PFSK-1 (cell line): ENCODE data around the gene SEMA3F. TPM values are rescaled to one million over a fixed set of nuclear protein-coding genes. Genes with fewer than 3 reads are reported as not detected.

Experiments
- FOXP2 ChIP-seq: optimal IDR thresholded peaks from 2 replicates; pipeline ENCODE3; 2011; ENCODE audit warnings: borderline replicate concordance, control low read depth, inconsistent platforms; ENCODE audit not compliant: insufficient read depth; ENCODE audit errors: extremely low read length, extremely low read depth
- POLR2AphosphoS5 ChIP-seq: IDR thresholded peaks from 2 replicates; pipeline ENCODE4 v1.6.1; 2012; ENCODE audit warnings: low read depth, mild to moderate bottlenecking, control low read depth, low read length, moderate library complexity
- SIN3A ChIP-seq: IDR thresholded peaks from 2 replicates; pipeline ENCODE4 v1.6.1; 2012; ENCODE audit warnings: mild to moderate bottlenecking, low read length, moderate library complexity, borderline replicate concordance; ENCODE audit not compliant: insufficient read depth
- TAF1 ChIP-seq: IDR thresholded peaks from 2 replicates; pipeline ENCODE4 v1.6.1; 2012; ENCODE audit warnings: low read length, control low read depth, borderline replicate concordance; ENCODE audit not compliant: insufficient read depth
- polyA plus RNA-seq: library from polyadenylated mRNA; unstranded; fragments of >200 nt; gene quantifications from one replicate; pipeline ENCODE4 v1.2.1, GENCODE V29; 2012; ENCODE audit warnings: low read depth, missing spikeins; ENCODE audit not compliant: insufficient read length
- TF ChIP-seq, protein P1 (sequence below), 2 experiments: IDR thresholded peaks; 2 replicates each; pipeline versions ENCODE4 v1.6.1 to v1.8.0; 2011 to 2012; ENCODE audit warnings: low read depth in 2 of 2, low read length in 2 of 2, control low read depth in 1 of 2, inconsistent platforms in 1 of 2, mild to moderate bottlenecking in 1 of 2, moderate library complexity in 1 of 2; ENCODE audit not compliant: insufficient read depth in 1 of 2

SEMA3F gene
- polyA plus RNA-seq = 84.4 TPM

- TF ChIP-seq SIN3A (no peak), POLR2AphosphoS5 (peak; percentile 34; the same call in 1 of the 2 replicates)
Observed at GRCh38 chr3:50154840-50155490, at the start of gene SEMA3F. TSS of gene SEMA3F (plus strand) at chr3:50155324. CDS start at chr3:50159623, 4,299 bp downstream.

DNA sequence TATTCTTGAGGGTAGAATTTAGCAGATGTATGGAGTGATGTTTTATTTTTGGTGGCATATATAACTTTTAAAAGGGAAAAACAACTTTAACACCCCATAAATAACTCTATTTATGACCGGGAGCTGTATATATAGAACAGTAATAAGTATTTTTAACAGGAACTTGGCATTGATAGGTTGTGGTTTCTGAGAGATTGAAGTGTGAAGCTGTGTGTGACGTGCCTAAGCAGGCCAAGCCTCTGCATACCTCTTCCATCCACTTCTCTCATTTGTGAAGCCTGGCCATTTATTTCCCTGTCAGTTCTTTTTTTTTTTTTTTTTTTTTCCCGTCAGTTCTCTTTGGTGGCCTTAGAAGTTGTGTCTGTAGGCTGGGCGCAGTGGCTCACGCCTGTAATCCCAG, 43.4 kb upstream of the SEMA3F start:
- TF ChIP-seq FOXP2 (no peak), POLR2AphosphoS5 (no peak), SIN3A (no peak), TAF1 (no peak)
- TF ChIP-seq, protein P1, sequence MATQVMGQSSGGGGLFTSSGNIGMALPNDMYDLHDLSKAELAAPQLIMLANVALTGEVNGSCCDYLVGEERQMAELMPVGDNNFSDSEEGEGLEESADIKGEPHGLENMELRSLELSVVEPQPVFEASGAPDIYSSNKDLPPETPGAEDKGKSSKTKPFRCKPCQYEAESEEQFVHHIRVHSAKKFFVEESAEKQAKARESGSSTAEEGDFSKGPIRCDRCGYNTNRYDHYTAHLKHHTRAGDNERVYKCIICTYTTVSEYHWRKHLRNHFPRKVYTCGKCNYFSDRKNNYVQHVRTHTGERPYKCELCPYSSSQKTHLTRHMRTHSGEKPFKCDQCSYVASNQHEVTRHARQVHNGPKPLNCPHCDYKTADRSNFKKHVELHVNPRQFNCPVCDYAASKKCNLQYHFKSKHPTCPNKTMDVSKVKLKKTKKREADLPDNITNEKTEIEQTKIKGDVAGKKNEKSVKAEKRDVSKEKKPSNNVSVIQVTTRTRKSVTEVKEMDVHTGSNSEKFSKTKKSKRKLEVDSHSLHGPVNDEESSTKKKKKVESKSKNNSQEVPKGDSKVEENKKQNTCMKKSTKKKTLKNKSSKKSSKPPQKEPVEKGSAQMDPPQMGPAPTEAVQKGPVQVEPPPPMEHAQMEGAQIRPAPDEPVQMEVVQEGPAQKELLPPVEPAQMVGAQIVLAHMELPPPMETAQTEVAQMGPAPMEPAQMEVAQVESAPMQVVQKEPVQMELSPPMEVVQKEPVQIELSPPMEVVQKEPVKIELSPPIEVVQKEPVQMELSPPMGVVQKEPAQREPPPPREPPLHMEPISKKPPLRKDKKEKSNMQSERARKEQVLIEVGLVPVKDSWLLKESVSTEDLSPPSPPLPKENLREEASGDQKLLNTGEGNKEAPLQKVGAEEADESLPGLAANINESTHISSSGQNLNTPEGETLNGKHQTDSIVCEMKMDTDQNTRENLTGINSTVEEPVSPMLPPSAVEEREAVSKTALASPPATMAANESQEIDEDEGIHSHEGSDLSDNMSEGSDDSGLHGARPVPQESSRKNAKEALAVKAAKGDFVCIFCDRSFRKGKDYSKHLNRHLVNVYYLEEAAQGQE (IDR thresholded peaks at IDR 0.05; ENCODE audit: insufficient read depth in 1 of 2, low read depth in 2 of 2, low read length in 2 of 2) = no peak

GRCh38 chr3:50112462-50112861, 42.7 kb upstream of the SEMA3F start:
- no peak for TF ChIP-seq TAF1
- TF ChIP-seq, protein P1 (IDR thresholded peaks at IDR 0.05; ENCODE audit: insufficient read depth in 1 of 2, low read depth in 2 of 2, low read length in 2 of 2) = no peak
- TF ChIP-seq POLR2AphosphoS5 = no peak
- no peak for TF ChIP-seq FOXP2
- no peak for TF ChIP-seq SIN3A

DNA sequence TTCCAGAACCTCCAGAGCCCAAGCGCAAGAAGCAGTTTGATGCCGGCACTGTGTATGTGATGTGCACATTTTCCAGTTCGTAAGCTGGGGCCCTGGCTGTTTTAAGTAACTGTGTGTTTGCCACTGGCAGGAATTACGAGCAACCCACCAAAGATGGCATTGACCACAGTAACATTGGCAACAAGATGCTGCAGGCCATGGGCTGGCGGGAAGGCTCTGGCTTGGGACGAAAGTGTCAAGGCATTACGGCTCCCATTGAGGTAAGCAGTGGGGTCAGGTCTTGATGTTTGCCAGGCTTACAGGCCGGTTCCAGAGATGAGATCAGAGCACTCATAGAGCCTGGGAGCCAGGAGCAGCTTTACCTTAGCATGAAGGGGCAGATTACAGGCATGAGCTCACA, 38.0 kb upstream of the SEMA3F start:
- TF ChIP-seq TAF1 = no peak
- TF ChIP-seq POLR2AphosphoS5 = no peak
- TF ChIP-seq FOXP2 = no peak
- TF ChIP-seq SIN3A = no peak
- TF ChIP-seq, protein P1 (IDR thresholded peaks at IDR 0.05; ENCODE audit: insufficient read depth in 1 of 2, low read depth in 2 of 2, low read length in 2 of 2) = no peak

GRCh38 chr3:50118237-50118636, 36.9 kb upstream of the SEMA3F start:
- TF ChIP-seq, protein P1 (IDR thresholded peaks at IDR 0.05; ENCODE audit: insufficient read depth in 1 of 2, low read depth in 2 of 2, low read length in 2 of 2) = no peak
- TF ChIP-seq FOXP2 (no peak), POLR2AphosphoS5 (no peak; the same call in 1 of the 2 replicates), TAF1 (no peak), SIN3A (no peak)
